A172 (cell line): Measurements from ENCODE around the gene ACTL8. TPM values are rescaled to one million over a fixed set of nuclear protein-coding genes. Genes with fewer than 3 reads are reported as not detected.
"Not testable (repeated sequence)": the region's sequence is repeated elsewhere in the genome, so short reads cannot be mapped to it uniquely, and the experiment has no call there.

Experiments
- DNase-seq: peaks from one replicate; pipeline ENCODE4 v3.0.0-alpha.2; 2015; ENCODE audit warnings: low spot score
- total RNA-seq: library from RNA; depleted of rRNA; stranded (reverse); fragments of >200 nt; shearing (Covaris generic); gene quantifications from 2 replicates; pipeline ENCODE4 v1.2.3, GENCODE V29; 2014

Gene ACTL8
- total RNA-seq, 1 experiment from 2014 or later, result not detected

GRCh38 chr1:17735793-17736192 lies 19.3 kb upstream of the ACTL8 start:
- no peak for DNase-seq

GRCh38 chr1:17736625-17737024 lies 18.5 kb upstream of the ACTL8 start:
- DNase-seq, result no peak

- DNase-seq, result no peak
These were observed 16.1 kb upstream of the ACTL8 start for GRCh38 chr1:17739050-17739449.

- DNase-seq, result no peak
These were observed 14.1 kb upstream of the ACTL8 start for GRCh38 chr1:17741052-17741451.

GRCh38 chr1:17742583-17742982 lies 12.6 kb upstream of the ACTL8 start:
- DNase-seq, result no peak

GRCh38 chr1:17743008-17743647 lies 12.0 kb upstream of the ACTL8 start:
- no peak for DNase-seq

- DNase-seq, result no peak
These were observed 11.2 kb upstream of the ACTL8 start for GRCh38 chr1:17743925-17744324.

GRCh38 chr1:17744666-17745478 lies 10.3 kb upstream of the ACTL8 start:
- DNase-seq, result no peak

GRCh38 chr1:17745479-17745955 lies 9.6 kb upstream of the ACTL8 start:
- DNase-seq, result no peak

- DNase-seq, result not testable (repeated sequence)
These were observed 8.9 kb upstream of the ACTL8 start for GRCh38 chr1:17746281-17746680.

GRCh38 chr1:17746920-17747319 lies 8.2 kb upstream of the ACTL8 start:
- no peak for DNase-seq

GRCh38 chr1:17750333-17750732 lies 4.8 kb upstream of the ACTL8 start:
- DNase-seq, result no peak

GRCh38 chr1:17752356-17752755 lies 2.8 kb upstream of the ACTL8 start:
- DNase-seq, result no peak

- no peak for DNase-seq
These were observed 2.3 kb downstream of the ACTL8 start for GRCh38 chr1:17757426-17757825.

- DNase-seq, result no peak
These were observed 4.0 kb downstream of the ACTL8 start for GRCh38 chr1:17759114-17759513.

- DNase-seq, result no peak
These were observed 7.2 kb downstream of the ACTL8 start for GRCh38 chr1:17762313-17762712.

GRCh38 chr1:17763417-17763816 lies 8.3 kb downstream of the ACTL8 start:
- DNase-seq, result no peak

GRCh38 chr1:17763995-17764394 lies 8.9 kb downstream of the ACTL8 start:
- DNase-seq, result no peak

GRCh38 chr1:17764591-17764990 lies 9.5 kb downstream of the ACTL8 start:
- no peak for DNase-seq

- DNase-seq, result peak; percentile 85
These were observed 10.6 kb downstream of the ACTL8 start for GRCh38 chr1:17765444-17766411.

GRCh38 chr1:17768651-17769241 lies 13.6 kb downstream of the ACTL8 start:
- peak; percentile 71 for DNase-seq

GRCh38 chr1:17770983-17771382 lies 15.8 kb downstream of the ACTL8 start:
- no peak for DNase-seq
